Stimulated activated naive CD8-positive, alpha-beta T cell treated with anti-CD3 and anti-CD28 coated beads, Interleukin-15, Interleukin-2, amounts not matched to agents 100 U/mL and 50 U/mL, for 24 hours (primary cell): ENCODE results near the gene FAM3C.
"Not testable (repeated sequence)": the region's sequence is repeated elsewhere in the genome, so short reads cannot be mapped to it uniquely, and the experiment has no call there.

Experiments used
- ATAC-seq: fragments of 150-1000 bp; cut with Tn5 transposase; one replicate; pipeline ENCODE4 v1.10.0; 2021
- DNase-seq: peaks from one replicate; pipeline ENCODE4 v3.0.0; 2021

The FAM3C gene

GRCh38 chr7:121330053-121330833 is 65.9 kb downstream of the FAM3C start:
- ATAC-seq: no peak
- peak; percentile 15 for DNase-seq

- ATAC-seq: peak; percentile 37
Measured at GRCh38 chr7:121329191-121330052, 66.7 kb downstream of the FAM3C start.

GRCh38 chr7:121328508-121329190 is 67.5 kb downstream of the FAM3C start, which contains the start of gene WNT16:
TSS of gene WNT16 (plus strand) at chr7:121329000. CDS start at chr7:121329293, 293 bp downstream.
- ATAC-seq (peak; percentile 84), DNase-seq (peak; percentile 23)

More at GRCh38 chr7:121329191-121330052, 66.7 kb downstream of the FAM3C start:
- DNase-seq: peak; percentile 28

- DNase-seq (no peak), ATAC-seq (no peak)
Measured at GRCh38 chr7:121327671-121328070, 68.4 kb downstream of the FAM3C start.

- no peak for ATAC-seq
- no peak for DNase-seq
Measured at GRCh38 chr7:121323515-121324302, 72.4 kb downstream of the FAM3C start.

- DNase-seq (no peak), ATAC-seq (no peak)
Measured at GRCh38 chr7:121322460-121322859, 73.6 kb downstream of the FAM3C start.

- ATAC-seq, DNase-seq: not testable (repeated sequence)
Measured at GRCh38 chr7:121315170-121315569, 80.9 kb downstream of the FAM3C start.

- DNase-seq: no peak
- no peak for ATAC-seq
Measured at GRCh38 chr7:121313793-121314676, 82.1 kb downstream of the FAM3C start.

GRCh38 chr7:121313220-121313792 is 82.8 kb downstream of the FAM3C start:
- ATAC-seq (no peak), DNase-seq (no peak)

- DNase-seq (no peak), ATAC-seq (no peak)
Measured at GRCh38 chr7:121307021-121307574, 89.0 kb downstream of the FAM3C start.

- no peak for DNase-seq
Measured at GRCh38 chr7:121306565-121306964, 89.5 kb downstream of the FAM3C start.

GRCh38 chr7:121305109-121305508 is 91.0 kb downstream of the FAM3C start:
- DNase-seq: no peak
- ATAC-seq: no peak

More at GRCh38 chr7:121306565-121306964, 89.5 kb downstream of the FAM3C start:
- ATAC-seq: peak; percentile 53

GRCh38 chr7:121304102-121304658 is 91.9 kb downstream of the FAM3C start:
- ATAC-seq: no peak
- DNase-seq: no peak

GRCh38 chr7:121303422-121304101 is 92.5 kb downstream of the FAM3C start:
- ATAC-seq: no peak
- DNase-seq: no peak

GRCh38 chr7:121302214-121302745 is 93.8 kb downstream of the FAM3C start:
- DNase-seq (no peak), ATAC-seq (peak; percentile 87)

GRCh38 chr7:121301446-121302213 is 94.5 kb downstream of the FAM3C start:
- ATAC-seq: no peak
- DNase-seq: no peak

- DNase-seq: no peak
- no peak for ATAC-seq
Measured at GRCh38 chr7:121300685-121301420, 95.3 kb downstream of the FAM3C start.
